ENCODE results near the gene SH3RF3.

Gene SH3RF3

DNA sequence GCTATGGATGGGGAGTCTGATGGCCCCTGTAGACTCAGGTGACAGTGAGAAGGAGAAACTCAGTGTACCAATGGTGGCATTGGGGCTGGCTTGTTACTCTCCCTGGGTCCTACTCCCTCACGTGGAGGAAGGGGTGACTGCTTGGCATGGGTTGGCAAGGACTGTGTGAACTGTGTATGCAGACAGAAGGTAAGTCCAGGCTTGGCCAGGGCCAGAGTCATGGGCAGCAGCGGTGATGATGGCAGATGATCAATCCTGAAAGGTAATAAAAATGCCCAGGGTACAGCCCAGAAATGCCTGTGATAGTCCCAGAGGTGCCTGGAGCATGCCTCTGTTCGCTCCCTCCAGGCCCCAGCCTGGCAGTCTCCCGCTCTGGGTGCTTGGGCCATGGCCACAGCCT lies 153.9 kb downstream of the SH3RF3 start:
- TF ChIP-seq, protein P1, sequence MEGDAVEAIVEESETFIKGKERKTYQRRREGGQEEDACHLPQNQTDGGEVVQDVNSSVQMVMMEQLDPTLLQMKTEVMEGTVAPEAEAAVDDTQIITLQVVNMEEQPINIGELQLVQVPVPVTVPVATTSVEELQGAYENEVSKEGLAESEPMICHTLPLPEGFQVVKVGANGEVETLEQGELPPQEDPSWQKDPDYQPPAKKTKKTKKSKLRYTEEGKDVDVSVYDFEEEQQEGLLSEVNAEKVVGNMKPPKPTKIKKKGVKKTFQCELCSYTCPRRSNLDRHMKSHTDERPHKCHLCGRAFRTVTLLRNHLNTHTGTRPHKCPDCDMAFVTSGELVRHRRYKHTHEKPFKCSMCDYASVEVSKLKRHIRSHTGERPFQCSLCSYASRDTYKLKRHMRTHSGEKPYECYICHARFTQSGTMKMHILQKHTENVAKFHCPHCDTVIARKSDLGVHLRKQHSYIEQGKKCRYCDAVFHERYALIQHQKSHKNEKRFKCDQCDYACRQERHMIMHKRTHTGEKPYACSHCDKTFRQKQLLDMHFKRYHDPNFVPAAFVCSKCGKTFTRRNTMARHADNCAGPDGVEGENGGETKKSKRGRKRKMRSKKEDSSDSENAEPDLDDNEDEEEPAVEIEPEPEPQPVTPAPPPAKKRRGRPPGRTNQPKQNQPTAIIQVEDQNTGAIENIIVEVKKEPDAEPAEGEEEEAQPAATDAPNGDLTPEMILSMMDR (IDR thresholded peaks at IDR 0.05; ENCODE audit: low read depth, low read length): no peak
- no peak for DNase-seq (ENCODE audit: extremely low read depth, low read depth)

DNA sequence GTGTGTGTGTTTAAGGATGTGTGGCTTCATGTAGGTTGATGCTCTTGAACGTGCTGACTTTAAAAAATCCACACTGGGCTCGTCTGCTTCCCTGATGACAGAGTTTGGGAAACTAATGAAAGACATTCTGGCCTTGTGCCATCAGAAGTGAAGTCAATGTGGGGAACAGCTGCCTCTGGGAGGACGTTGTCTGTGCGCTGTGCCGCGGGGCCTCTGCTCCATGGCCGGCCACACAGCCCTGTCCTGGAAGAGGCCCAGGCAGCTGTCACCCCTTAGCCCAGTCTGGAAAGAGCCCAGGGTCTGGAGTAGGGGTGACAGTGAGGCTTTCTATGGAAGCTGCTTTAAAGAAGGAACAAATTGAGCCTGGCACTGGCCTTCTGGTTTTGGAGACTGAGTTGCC lies 155.8 kb downstream of the SH3RF3 start:
- no peak for DNase-seq (ENCODE audit: extremely low read depth, low read depth)
- TF ChIP-seq, protein P1 (IDR thresholded peaks at IDR 0.05; ENCODE audit: low read depth, low read length): no peak

DNA sequence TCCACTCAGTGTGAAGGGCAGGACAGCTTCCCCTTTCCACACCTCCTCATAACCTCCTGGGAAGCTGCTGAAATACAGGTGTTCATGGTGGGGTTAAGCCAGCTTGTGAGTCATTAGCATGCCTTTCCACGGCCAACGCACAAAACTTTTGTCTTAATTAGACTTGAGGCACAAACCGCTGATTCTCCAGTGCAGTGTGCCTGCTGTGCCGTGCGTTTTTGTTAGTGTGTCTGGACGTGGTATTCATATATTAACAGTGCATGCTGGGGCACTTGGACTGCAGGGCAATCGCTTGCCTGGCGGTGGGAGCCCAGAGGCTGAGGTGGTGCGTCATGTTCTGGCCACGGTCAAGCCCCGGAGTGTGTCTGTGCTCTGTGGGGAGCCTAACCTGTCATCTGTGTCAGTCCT lies 156.2 kb downstream of the SH3RF3 start:
- TF ChIP-seq, protein P1 (IDR thresholded peaks at IDR 0.05; ENCODE audit: low read depth, low read length): no peak
- DNase-seq (ENCODE audit: extremely low read depth, low read depth): no peak

DNA sequence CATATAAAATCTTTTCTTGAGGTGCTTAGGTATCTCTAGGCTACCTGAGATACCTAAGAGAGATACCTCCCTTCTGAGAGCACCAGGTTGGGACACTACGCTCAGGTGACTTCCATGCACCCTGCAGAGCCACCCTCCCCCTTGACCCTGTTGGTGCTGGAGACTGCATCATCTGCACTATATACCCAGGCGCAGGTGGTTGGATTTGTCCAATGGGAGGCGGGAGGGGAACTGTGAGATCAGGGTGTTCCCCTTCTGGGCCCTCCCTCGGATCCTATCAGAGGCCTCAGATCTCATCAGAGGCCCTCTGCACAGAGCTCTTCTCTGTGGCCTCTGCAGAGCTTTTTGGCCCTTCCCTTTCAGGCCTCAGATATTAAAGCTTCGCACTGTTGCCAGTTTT lies 158.4 kb downstream of the SH3RF3 start:
- DNase-seq (ENCODE audit: extremely low read depth, low read depth): no peak
- TF ChIP-seq, protein P1 (IDR thresholded peaks at IDR 0.05; ENCODE audit: low read depth, low read length): no peak

DNA sequence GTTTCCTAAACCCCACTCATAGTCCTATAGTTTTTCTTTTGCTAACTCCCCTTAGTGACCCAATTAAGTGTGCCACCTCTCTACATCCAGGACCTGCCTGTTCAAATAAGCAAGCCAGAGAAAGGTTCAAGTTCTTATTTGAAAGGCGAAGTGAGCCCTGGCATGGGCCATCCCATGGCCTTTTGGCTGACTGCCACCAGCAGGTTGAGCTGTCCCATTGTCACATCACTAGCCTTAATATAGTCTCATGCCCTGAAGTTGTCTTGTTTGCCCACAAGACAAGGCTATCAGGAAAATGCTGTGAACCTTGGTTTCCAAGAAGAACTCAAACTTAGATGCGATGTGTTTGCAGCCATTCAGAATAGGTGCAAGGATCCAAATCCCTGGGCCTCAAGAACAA lies 158.8 kb downstream of the SH3RF3 start:
- TF ChIP-seq, protein P1 (IDR thresholded peaks at IDR 0.05; ENCODE audit: low read depth, low read length): no peak
- no peak for DNase-seq (ENCODE audit: extremely low read depth, low read depth)

DNA sequence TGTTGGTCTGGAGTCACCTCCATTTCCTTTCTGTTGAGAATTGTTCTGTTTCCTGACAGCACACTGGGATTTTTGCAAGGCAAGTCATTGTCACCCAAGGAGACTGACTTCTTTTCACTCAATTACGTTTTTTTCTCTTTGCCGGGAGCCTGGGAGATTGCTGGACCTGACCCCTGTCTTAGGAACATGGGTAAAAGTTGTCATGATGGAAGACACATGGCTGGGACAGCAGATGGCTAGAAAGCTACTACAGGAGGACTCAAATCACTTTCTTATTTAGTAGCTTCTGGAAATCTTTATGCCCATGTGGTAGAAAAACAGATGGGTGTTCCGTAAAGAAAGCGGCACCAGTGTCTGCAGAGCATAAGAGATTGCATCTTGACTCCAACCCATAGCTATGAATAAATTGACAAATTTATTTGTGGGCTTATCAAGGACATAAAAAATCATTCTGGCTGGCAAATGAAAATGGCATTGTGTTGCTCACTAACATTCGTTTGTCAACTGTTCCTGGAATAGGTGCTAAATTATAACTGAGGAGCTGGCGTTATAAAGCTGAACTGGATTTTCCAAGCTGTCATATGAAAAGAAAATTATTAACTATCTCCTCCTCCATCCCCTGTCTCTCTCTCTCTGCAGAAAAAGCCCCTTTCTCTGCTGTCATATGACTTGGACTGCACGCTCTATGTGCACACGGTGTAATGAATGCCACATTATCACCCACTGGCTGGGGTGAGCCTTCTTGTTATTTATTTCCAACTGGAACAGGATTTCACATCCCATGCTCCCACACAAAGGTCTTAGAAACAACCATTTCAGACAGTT lies 159.8 kb downstream of the SH3RF3 start:
- DNase-seq (ENCODE audit: extremely low read depth, low read depth): no peak

More for the DNA sequence above, 159.8 kb downstream of the SH3RF3 start:
- TF ChIP-seq, protein P1 (IDR thresholded peaks at IDR 0.05; ENCODE audit: low read depth, low read length): no peak

Measured in AG09319 (cell line).